Omental fat pad (tissue), 4 donors: ENCODE results near the gene MEIS3. TPM values are rescaled to one million over a fixed set of nuclear protein-coding genes. Genes with fewer than 3 reads are reported as not detected.

Experiments used
- ATAC-seq: fragments of 150-250 bp; one replicate; pipeline ENCODE4 v1.9.1; 2016; ENCODE audit warnings: mild to moderate bottlenecking, moderate library complexity; ENCODE audit not compliant: low FRiP score
- DNase-seq: peaks from one replicate; pipeline ENCODE4 v3.0.0-alpha.2; 2019; ENCODE audit warnings: low spot score
- total RNA-seq, 4 donors: library from RNA; depleted of rRNA; stranded (reverse); fragments of >200 nt; gene quantifications; one replicate each; pipeline ENCODE4 v1.1.0, GENCODE V29; 2016
- TF ChIP-seq, protein P1 (sequence below), 3 donors: fragments of 450-650 bp; IDR thresholded peaks; one replicate each; pipeline ENCODE4 v1.5.1; 2016 to 2017; ENCODE audit warnings: antibody characterized with exemption in 3 of 3, mild to moderate bottlenecking in 3 of 3, moderate library complexity in 2 of 3

MEIS3 gene
- total RNA-seq, 4 donors from 2014 or later: 7.3 to 17.2 (median 11.6) TPM

GRCh38 chr19:47363758-47364531 is 55.4 kb downstream of the MEIS3 start:
- DNase-seq: no peak
- no peak for ATAC-seq
- TF ChIP-seq, protein P1, sequence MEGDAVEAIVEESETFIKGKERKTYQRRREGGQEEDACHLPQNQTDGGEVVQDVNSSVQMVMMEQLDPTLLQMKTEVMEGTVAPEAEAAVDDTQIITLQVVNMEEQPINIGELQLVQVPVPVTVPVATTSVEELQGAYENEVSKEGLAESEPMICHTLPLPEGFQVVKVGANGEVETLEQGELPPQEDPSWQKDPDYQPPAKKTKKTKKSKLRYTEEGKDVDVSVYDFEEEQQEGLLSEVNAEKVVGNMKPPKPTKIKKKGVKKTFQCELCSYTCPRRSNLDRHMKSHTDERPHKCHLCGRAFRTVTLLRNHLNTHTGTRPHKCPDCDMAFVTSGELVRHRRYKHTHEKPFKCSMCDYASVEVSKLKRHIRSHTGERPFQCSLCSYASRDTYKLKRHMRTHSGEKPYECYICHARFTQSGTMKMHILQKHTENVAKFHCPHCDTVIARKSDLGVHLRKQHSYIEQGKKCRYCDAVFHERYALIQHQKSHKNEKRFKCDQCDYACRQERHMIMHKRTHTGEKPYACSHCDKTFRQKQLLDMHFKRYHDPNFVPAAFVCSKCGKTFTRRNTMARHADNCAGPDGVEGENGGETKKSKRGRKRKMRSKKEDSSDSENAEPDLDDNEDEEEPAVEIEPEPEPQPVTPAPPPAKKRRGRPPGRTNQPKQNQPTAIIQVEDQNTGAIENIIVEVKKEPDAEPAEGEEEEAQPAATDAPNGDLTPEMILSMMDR (IDR thresholded peaks at IDR 0.05): no peak

GRCh38 chr19:47362321-47362720 is 57.0 kb downstream of the MEIS3 start:
- no peak for DNase-seq
- no peak for ATAC-seq
- TF ChIP-seq, protein P1 (IDR thresholded peaks at IDR 0.05): no peak

- no peak for ATAC-seq
- TF ChIP-seq, protein P1 (IDR thresholded peaks at IDR 0.05): no peak
Observed at GRCh38 chr19:47358936-47359335, 60.4 kb downstream of the MEIS3 start.

GRCh38 chr19:47357788-47358680 is 61.3 kb downstream of the MEIS3 start:
- TF ChIP-seq, protein P1 (IDR thresholded peaks at IDR 0.05): no peak
- no peak for ATAC-seq
- no peak for DNase-seq

More at GRCh38 chr19:47358936-47359335, 60.4 kb downstream of the MEIS3 start:
- DNase-seq: no peak

GRCh38 chr19:47356900-47357299 is 62.4 kb downstream of the MEIS3 start:
- TF ChIP-seq, protein P1 (IDR thresholded peaks at IDR 0.05): no peak

GRCh38 chr19:47353307-47353712 is 66.0 kb downstream of the MEIS3 start:
- TF ChIP-seq, protein P1 (IDR thresholded peaks at IDR 0.05): no peak
- ATAC-seq (no peak), DNase-seq (no peak)

More at GRCh38 chr19:47356900-47357299, 62.4 kb downstream of the MEIS3 start:
- ATAC-seq (no peak), DNase-seq (no peak)

Other genes starting within 250 kb of the MEIS3 start
- gene BBC3, start 188.3 kb downstream of the MEIS3 start, total RNA-seq: 1 to 10 TPM; 1.0 to 9.1 (median 1.8) TPM
- gene CCDC9, start 163.0 kb downstream of the MEIS3 start, total RNA-seq: 10 to 100 TPM in 2 of 4 donors, 1 to 10 TPM in 2; 8.2 to 16.7 (median 12.5) TPM
- 1 to 10 TPM; 3.3 to 8.2 (median 5.7) TPM for gene INAFM1, start 144.6 kb downstream of the MEIS3 start, total RNA-seq
- gene C5AR1, start 109.7 kb downstream of the MEIS3 start, total RNA-seq: 10 to 100 TPM; 26.5 to 94.0 (median 60.7) TPM
- gene C5AR2, start 87.4 kb downstream of the MEIS3 start, total RNA-seq: 10 to 100 TPM in 3 of 4 donors, 1 to 10 TPM in 1; 5.4 to 16.9 (median 12.9) TPM
- gene DHX34, start 70.2 kb downstream of the MEIS3 start, total RNA-seq: 10 to 100 TPM in 3 of 4 donors, 1 to 10 TPM in 1; 9.5 to 22.2 (median 14.7) TPM
- 1 to 10 TPM in 1 of 4 donors, under 1 TPM in 2, not detected in 1; 0.19 to 1.4 (median 0.47) TPM for gene SLC8A2, start 52.4 kb upstream of the MEIS3 start, total RNA-seq
- 1 to 10 TPM; 4.4 to 7.6 (median 5.5) TPM for gene KPTN, start 64.7 kb upstream of the MEIS3 start, total RNA-seq
- 10 to 100 TPM; 77.5 to 83.6 (median 81.0) TPM for gene NAPA, start 95.5 kb upstream of the MEIS3 start, total RNA-seq
- 1 to 10 TPM in 1 of 4 donors, under 1 TPM in 3; 0.37 to 1.2 (median 0.46) TPM for gene ZNF541, start 153.6 kb upstream of the MEIS3 start, total RNA-seq
- 10 to 100 TPM in 1 of 4 donors, 1 to 10 TPM in 3; 3.2 to 20.3 (median 6.8) TPM for gene BICRA, start 189.6 kb upstream of the MEIS3 start, total RNA-seq